Activated CD8-positive, alpha-beta memory T cell treated with anti-CD3 and anti-CD28 coated beads, Interleukin-2, amount 50 U/mL, for 24 hours (primary cell): ENCODE measurements around the gene DNMBP.
"Not testable (repeated sequence)": the region's sequence is repeated elsewhere in the genome, so short reads cannot be mapped to it uniquely, and the experiment has no call there.

Experiments
- DNase-seq: peaks from one replicate; pipeline ENCODE4 v3.0.0-alpha.2; 2020; ENCODE audit errors: extremely low read depth

Gene DNMBP

GRCh38 chr10:99984211-99985034 is 25.3 kb downstream of the DNMBP start:
- DNase-seq: no peak

DNA sequence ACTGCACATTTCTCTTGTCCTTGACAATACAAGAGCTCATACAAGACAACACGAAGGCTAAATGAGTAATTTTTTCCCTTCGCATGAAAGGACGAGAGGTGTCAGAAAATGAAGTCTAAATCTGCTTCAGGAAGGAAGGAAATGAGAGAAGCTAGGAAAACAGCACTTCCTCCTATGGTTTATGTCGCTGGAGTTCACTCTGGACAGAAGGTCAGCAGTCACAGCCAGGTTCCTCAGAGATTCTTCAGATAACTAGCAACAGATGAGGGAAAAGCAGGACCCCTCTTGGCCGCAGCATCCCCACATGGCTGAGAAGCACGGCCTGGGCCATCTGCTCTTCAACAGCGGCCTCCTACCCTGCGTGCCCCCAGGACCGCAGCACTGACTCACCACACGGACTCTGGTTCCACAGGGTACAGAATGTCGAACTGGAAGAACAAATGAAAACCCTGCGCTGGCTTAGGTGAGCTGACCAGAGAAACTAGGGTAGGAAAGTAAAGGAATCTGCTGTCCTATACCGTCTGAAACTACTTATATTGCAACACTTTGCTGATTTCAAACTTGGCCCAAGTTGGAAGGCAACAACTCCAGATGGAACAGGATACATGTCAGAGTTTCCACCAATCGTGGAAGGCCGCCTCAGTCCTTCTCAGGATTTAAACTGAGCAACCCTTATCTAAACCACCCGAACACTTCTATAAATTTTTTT is 26.3 kb downstream of the DNMBP start:
- DNase-seq: no peak

DNA sequence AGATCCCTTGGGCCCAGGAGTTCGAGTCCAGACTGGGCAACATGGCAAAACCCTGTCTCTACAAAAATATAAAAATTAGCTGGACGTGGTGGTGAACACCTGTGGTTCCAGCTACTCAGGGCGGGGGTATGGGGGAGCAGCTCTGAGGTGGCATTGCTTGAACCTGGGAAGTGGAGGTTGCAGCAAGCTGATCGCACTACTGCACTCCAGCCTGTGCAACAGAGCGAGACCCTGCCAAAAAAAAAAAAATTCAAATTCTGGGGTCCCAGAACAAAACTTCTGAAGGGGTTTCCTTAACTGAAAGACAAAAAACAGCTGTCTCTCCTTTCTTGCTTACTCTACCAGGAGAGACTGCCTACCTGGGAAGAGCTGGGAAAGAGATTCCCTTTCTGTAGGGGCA is 27.0 kb downstream of the DNMBP start:
- DNase-seq: no peak

GRCh38 chr10:99981581-99982199 is 28.1 kb downstream of the DNMBP start:
- no peak for DNase-seq

GRCh38 chr10:99979066-99979685 is 30.6 kb downstream of the DNMBP start:
- no peak for DNase-seq

DNA sequence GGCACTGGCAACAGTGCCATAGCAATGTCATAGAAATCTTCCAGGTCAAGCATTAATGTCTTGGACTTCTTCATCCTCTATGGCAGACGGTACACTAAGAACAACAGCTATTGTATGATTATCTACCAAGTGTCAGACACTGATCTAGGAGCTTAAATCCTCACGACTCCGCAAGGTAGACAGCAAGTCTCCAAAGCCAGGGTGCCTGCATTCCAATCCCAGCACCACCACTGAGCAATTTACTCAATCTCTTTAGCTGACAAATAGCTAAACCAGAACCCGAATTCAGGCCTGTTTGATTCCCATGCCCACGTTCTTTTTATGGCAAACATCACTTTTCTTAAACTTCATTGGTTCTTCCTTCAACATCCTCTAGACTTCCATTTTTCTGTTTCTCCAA is 31.8 kb downstream of the DNMBP start:
- DNase-seq: no peak

DNA sequence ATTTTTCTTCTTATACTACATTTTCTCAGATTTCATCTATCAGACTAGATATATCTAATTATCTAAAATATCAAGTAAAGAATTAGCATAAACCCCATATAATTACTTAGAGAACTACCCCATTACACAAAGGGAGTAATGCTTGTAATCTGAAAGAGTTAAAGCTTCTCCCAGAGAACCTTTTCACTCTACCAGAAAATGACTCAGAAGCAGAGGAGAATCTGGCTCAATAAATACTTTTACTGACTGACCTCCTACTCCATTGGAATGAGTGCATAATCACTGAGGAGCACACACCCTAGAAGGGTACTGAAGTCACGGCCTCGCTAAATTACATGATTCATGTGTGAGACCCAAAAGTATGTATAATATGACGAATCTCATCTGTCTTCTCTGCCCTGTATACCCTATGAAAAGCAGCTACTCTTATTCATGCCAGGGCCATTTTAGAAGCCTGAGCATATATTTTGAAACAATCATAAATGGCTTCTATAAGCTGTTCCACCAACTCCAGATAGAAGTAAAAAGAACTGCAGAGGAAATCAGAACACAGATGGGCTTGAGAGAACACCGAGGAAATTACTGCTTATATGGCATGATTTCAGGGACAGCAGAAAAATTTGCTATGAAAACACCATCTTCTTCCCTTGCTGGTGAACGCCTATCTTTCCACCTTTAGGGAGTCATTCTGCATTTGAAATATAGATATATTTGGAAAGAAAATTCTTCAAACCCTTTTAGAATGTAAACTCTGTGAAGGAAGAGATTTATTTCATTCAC is 32.7 kb downstream of the DNMBP start:
- no peak for DNase-seq

DNA sequence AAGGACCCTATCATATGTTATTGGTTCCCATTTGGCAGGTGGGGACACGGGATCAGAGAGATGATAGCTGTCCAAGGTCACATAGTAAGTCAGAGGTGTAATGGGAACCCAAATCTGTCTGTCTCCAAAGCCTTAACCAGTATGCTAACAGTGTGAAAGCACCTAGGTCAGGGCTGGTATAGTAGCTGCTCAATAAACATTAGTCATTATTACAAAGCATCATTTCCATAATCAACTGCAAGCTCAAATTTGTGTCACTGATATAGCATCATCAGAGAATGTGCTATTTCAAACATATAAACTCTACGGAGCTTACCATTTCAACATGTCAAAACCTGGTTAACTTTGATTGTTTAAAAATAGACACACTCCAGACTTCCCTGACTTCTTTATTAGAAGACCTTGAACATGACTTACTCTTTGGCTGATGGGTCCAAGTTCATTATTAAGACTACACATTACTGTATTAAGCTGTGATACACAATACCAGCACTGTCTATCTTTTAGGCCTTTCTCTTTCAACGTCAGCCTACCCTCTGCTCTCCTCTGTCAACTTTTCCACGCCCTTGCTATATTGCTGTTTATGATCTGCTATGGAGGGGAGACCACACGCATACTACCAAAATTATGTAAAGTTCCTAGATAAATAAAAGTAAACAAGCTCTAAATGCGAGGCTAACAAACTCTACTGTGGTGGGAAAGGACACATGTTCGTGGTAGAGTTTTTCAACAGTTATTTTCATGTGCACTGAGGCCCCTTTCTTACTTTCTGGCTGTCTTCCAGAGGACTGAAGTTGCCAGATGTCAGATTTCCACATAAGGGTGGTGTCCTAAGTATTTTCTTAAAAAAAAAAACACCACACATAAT is 33.6 kb downstream of the DNMBP start:
- no peak for DNase-seq

DNA sequence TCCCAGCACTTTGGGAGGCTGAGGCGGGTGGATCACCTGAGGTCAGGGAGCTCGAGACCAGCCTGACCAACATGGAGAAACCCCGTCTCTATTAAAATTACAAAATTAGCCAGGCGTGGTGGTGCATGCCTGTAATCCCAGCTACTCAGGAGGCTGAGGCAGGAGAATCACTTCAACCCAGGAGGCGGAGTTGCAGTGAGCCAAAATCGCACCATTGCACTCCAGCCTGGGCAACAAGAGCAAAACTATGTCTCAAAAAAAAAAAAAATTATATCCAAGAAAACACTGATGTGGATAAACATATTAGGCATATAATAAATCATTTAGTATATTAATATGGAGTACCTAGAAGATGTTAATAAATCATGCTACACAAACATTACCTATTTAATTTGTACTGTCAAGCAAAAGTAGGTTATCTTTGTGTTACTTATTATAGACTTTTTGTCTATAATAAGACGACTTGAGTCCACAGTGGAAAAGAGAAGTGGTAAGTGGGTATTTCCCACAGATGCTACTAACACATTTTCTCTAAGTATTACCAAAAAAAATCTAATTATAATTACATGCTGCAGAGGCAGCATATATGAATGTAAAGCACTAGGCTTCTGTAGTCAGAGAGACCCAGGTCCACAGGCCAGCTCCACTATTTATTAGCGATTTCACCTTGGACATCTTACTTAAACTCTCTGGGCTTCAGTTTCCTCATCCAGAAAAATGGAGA is 34.5 kb downstream of the DNMBP start:
- no peak for DNase-seq

DNA sequence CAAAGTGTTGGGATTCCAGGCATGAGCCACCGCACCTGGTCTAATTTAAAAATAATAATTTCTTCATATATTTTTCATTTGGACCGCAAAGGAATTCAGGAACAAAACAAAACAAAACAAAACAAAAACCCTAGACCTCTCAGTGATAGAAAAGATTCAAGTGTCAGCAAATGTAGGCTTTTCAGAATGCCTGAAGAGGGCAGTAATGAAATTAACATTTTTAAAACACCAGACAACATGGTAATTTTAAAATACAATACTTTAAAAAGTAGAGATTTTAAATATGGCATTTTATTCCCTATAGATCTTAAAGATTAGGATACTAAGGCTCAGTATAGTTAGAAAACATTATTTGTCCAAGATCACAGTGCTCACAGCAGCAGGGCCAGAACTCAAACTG is 36.6 kb downstream of the DNMBP start:
- no peak for DNase-seq

DNA sequence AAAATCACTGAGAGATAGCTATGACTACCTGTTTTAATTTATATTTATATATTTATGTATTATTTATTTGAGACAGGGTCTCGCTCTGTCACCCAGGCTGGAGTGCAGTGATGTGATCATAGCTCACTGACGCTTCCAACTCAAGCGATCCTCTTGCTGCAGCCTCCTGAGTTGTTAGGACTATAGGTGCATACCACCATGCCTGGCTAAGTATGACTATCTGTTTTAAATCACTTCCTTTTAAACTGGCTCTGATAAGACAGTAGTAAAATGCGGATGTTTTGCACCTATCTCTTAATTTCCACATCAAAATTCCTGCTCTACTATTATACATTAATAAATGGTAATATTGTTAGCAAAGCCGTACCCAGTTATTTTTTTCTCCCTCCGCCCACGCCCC is 41.8 kb downstream of the DNMBP start:
- DNase-seq: no peak

- no peak for DNase-seq
Measured at GRCh38 chr10:99966306-99966705, 43.4 kb downstream of the DNMBP start.

DNA sequence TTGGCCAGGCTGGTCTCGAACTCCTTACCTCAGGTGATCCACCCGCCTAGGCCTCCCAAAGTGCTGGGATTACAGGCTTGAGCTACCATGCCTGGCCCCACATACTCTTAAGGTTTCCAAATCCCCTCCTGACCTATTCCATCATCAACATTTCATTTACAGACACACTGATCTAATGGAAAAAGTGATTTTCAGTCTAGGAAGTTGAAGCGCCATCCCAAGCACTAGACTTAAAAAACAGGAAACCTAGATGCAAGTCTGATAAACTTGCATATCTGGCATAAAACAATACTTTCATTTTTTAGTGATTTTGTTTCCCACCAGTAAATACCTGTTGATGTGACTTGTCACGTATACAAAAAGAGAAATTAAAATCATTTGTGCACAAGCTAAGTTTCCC is 44.0 kb downstream of the DNMBP start:
- no peak for DNase-seq

DNA sequence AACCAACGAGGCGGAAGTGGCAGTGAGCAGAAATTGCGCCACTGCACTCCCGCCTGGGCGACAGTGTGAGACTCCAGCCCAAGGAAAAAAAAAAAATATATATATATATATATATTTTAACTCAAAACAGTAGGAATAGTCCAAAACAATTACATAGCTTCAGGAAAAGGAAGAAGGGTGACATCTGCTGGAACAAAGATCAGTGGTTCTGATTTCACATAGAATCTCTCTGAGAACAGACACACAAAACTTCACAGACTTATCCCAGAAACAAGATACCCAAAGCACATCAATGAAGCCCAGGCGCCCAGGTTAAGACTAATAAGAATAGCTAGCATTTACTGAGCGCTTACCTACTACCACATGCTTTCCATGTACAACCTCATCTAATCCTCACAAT is 45.0 kb downstream of the DNMBP start:
- DNase-seq: no peak

- DNase-seq: not testable (repeated sequence)
Measured at GRCh38 chr10:99963467-99964165, 46.1 kb downstream of the DNMBP start.

GRCh38 chr10:99958806-99959205 is 50.9 kb downstream of the DNMBP start:
- no peak for DNase-seq

DNA sequence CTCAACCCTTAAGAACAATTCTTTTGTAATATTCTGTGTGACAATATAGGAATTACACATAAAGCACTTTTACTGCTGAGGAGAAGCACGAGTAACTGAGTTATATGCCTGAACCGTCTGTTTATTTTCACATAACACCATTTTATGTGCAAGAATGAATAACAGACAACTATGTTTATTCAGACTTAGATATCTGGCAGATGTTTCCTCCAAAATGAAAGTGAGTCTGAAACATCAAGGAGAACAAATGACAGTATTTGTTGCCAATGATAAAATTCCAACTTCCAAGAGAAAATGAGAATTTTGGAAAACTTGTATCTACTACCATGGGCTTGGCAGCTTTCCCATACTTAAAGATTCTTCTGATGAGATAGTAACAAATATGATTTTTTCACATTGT is 51.4 kb downstream of the DNMBP start:
- DNase-seq: no peak

- not testable (repeated sequence) for DNase-seq
Measured at GRCh38 chr10:99953510-99953909, 56.2 kb downstream of the DNMBP start.

DNA sequence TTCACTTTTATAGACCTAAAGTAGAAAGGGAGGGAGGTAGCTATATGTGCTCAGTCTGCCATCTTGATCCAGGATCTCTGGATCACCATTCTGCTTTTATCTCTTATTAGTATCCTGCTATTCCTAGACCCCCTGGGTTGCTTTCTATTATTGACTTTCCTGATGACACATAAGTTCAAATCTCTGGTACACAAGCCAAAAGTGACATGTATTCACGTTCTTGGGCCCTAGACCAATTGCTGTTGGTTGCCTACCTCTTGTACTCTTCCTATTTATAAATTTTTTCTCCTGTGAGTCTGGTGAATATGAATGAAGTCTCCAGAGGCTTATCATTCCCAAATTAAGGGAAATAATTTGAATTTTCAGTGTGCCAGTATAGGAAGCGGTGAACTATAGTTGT is 56.9 kb downstream of the DNMBP start:
- no peak for DNase-seq
